OCI-LY7 (cell line): Measurements from ENCODE around the gene TAOK3.

ENCODE experiments used
- CTCF ChIP-seq: fragments of 200-600 bp; sonication (generic); conservative IDR thresholded peaks from 2 replicates; pipeline ENCODE4 v1.5.1; 2014; ENCODE audit warnings: mild to moderate bottlenecking, antibody characterized with exemption, low read length, moderate library complexity, mixed read lengths
- EZH2phosphoT487 ChIP-seq: fragments of 200-600 bp; sonication (generic); IDR thresholded peaks from 2 replicates; pipeline ENCODE4 v1.6.1; 2018; ENCODE audit warnings: low read depth, borderline replicate concordance, mild to moderate bottlenecking, mixed run types, antibody characterized with exemption, low read length, moderate library complexity, mixed read lengths

GRCh38 chr12:118373616-118374015 lies 909 bp upstream of the TAOK3 start:
- TF ChIP-seq CTCF (no peak), EZH2phosphoT487 (no peak)
